Nephron (organoid): Measurements from ENCODE around the gene CPT1A.
A peak's percentile ranks its signal among the peaks of the same experiment; 100 is the strongest.

Experiments used
- H3K27ac Mint-ChIP-seq, 3 experiments: 2 replicates each; pipeline ENCODE4 v1.8.0; 2020; ENCODE audit warnings: mixed read lengths in 3 of 3, mild to moderate bottlenecking in 2 of 3, moderate library complexity in 1 of 3
- H3K27me3 Mint-ChIP-seq: 2 replicates; pipeline ENCODE4 v1.8.0; 2021; ENCODE audit warnings: low read depth, mild to moderate bottlenecking, moderate library complexity, mixed read lengths
- H3K36me3 Mint-ChIP-seq: 2 replicates; pipeline ENCODE4 v1.8.0; 2020; ENCODE audit warnings: low read depth, mixed read lengths
- H3K4me1 Mint-ChIP-seq: 2 replicates; pipeline ENCODE4 v1.8.0; 2020; ENCODE audit warnings: mixed read lengths
- H3K4me3 Mint-ChIP-seq, 3 experiments: 2 replicates each; pipeline ENCODE4 v1.8.0; 2020; ENCODE audit warnings: mild to moderate bottlenecking in 3 of 3, mixed read lengths in 3 of 3, moderate library complexity in 2 of 3
- H3K9me3 Mint-ChIP-seq: 2 replicates; pipeline ENCODE4 v1.8.0; 2020; ENCODE audit warnings: mixed read lengths
- TF ChIP-seq, protein P1 (sequence below), 3 experiments: fragments of 200-600 bp; sonication (generic); IDR thresholded peaks; one replicate each; pipeline ENCODE4 v1.5.0; 2021; ENCODE audit warnings: antibody characterized with exemption in 3 of 3; ENCODE audit not compliant: unreplicated experiment in 3 of 3

The CPT1A gene

DNA sequence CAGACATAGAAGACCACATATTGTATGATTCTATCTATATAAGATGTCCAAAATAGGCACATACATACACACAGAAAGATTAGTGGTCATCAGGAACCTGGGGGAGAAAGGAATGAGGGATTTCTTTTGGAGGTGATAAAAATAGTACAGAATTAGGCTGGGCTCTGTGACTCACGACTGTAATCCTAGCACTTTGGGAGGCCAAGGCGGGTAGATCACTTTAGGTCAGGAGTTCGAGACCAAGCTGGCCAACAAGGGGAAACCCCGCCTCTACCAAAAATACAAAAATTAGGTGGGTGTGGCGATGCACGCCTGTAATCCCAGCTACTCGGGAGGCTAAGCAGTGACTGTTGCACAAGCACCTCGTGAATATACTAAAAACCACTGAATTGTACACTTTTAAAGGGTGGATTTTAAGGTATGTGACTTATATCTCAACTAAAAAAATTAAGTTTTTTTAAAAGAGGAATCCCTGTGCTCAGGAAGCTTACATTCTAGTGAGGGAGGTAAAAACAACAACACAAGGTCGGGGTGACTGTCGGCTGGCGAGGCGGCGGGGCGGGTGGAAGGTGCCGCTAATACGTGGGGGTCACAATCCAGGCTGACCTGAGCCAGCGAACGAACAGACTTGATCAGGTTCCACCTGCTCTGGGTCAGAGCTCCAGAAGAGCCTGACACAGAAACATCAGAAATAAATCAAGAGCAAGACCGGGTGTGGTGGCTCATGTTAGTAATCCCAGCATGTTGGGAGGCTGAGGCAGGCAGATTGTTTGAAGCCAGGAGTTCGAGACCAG is 65.1 kb downstream of the CPT1A start:
- H3K9me3 Mint-ChIP-seq = no peaks in the 10 kb centered on the region
- TF ChIP-seq, protein P1, sequence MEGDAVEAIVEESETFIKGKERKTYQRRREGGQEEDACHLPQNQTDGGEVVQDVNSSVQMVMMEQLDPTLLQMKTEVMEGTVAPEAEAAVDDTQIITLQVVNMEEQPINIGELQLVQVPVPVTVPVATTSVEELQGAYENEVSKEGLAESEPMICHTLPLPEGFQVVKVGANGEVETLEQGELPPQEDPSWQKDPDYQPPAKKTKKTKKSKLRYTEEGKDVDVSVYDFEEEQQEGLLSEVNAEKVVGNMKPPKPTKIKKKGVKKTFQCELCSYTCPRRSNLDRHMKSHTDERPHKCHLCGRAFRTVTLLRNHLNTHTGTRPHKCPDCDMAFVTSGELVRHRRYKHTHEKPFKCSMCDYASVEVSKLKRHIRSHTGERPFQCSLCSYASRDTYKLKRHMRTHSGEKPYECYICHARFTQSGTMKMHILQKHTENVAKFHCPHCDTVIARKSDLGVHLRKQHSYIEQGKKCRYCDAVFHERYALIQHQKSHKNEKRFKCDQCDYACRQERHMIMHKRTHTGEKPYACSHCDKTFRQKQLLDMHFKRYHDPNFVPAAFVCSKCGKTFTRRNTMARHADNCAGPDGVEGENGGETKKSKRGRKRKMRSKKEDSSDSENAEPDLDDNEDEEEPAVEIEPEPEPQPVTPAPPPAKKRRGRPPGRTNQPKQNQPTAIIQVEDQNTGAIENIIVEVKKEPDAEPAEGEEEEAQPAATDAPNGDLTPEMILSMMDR (IDR thresholded peaks at IDR 0.05; ENCODE audit: unreplicated experiment in 3 of 3) = no peak

DNA sequence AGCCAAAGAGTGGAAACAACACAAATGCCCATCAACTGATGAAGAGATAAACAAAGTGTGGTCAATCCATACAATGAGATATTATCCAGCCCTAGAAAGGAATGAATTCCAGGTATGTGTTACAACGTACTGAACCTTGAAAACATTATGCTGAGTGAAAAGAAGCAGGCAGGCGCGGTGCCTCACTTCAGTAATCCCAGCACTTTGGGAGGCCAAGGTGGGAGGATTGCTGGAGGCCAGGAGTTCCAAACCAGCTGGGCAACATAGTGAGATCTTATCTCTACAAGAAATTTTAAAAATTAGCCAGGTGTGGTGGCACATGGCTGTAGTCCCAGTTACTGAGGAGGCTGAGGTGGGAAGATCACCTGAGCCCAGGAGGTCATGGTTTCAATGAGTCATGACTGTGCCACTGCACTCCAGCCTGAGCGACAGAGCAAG is 65.7 kb downstream of the CPT1A start:
- Mint-ChIP-seq H3K4me1 (peaks cover 9% of the 10 kb centered on the region), H3K27me3 (peaks cover 8% of the 10 kb centered on the region), H3K36me3 (peaks cover 73% of the 10 kb centered on the region), H3K27ac (peak overlapping the region in 1 of 3 experiments; percentile 49), H3K9me3 (no peaks in the 10 kb centered on the region), H3K4me3 (no peak overlapping the region)
- TF ChIP-seq, protein P1 (IDR thresholded peaks at IDR 0.05; ENCODE audit: unreplicated experiment in 3 of 3) = no peak

More for the DNA sequence above, 65.1 kb downstream of the CPT1A start:
- Mint-ChIP-seq H3K27ac (peak overlapping the region in 1 of 3 experiments; percentile 49), H3K4me3 (no peak overlapping the region), H3K27me3 (peaks cover 8% of the 10 kb centered on the region), H3K4me1 (peaks cover 9% of the 10 kb centered on the region), H3K36me3 (peaks cover 74% of the 10 kb centered on the region)

- peaks cover 8% of the 10 kb centered on the region for H3K27me3 Mint-ChIP-seq
- no peaks in the 10 kb centered on the region for H3K9me3 Mint-ChIP-seq
- peaks cover 74% of the 10 kb centered on the region for H3K36me3 Mint-ChIP-seq
- no peak overlapping the region for H3K4me3 Mint-ChIP-seq
- peaks cover 9% of the 10 kb centered on the region for H3K4me1 Mint-ChIP-seq
- TF ChIP-seq, protein P1 (IDR thresholded peaks at IDR 0.05; ENCODE audit: unreplicated experiment in 3 of 3) = no peak
- H3K27ac Mint-ChIP-seq = no peak overlapping the region
Measured at GRCh38 chr11:68774194-68774585, 67.5 kb downstream of the CPT1A start.

DNA sequence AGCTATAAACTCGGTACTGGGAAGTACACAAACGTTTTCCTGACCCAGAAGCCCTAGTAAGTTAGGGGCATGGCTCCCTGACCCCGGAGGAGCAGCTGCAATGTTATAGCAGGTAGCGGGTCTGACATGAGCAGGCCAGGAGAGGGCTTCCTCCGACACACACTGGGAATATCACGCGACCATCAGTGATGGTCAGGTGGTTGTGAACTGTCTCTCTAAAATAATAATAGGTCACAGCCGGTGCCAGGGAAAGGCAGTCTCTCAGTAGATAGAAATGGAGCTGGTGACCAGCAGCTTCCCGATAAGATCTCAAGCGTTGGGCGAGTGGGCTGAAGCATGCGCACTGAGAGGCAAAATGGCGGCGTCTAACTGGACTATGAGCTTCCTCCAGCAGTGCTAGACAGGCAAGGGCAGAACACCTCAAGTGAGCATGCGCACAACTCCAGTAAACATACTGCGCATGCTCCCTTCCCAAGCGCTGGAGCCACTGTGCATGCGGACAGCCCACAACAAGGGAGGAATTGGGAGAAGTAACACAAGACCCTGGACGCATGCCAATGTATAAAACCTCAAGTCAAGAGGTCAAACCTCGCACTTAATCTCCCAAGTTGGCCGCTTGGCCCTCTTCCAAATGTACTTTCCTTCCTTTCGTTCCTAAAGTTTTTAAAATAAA is 68.1 kb downstream of the CPT1A start:
- peaks cover 8% of the 10 kb centered on the region for H3K27me3 Mint-ChIP-seq
- TF ChIP-seq, protein P1 (IDR thresholded peaks at IDR 0.05; ENCODE audit: unreplicated experiment in 3 of 3) = no peak
- no peaks in the 10 kb centered on the region for H3K9me3 Mint-ChIP-seq

DNA sequence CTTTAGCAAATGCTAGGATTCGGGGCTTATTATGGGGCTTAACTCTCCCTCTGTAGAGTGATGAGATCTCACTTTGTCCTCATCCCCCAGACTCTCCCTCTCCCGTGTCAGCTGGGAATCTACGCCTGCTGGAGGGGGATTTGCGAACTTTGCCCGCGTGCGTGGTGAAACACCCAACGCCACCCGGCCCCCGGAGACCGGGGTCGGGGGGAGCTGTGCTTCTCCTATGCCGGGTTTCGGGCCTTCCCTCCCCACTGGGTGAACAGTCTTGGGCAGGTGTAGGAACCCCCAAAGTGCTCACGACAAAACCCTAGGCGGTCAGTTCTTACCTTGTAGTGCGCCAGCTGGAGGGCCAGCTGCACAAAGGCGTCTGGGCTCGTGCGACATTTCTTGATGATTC is 68.8 kb downstream of the CPT1A start:
- TF ChIP-seq, protein P1 (IDR thresholded peaks at IDR 0.05; ENCODE audit: unreplicated experiment in 3 of 3) = no peak
- Mint-ChIP-seq H3K36me3 (peaks cover 76% of the 10 kb centered on the region), H3K27ac (no peak overlapping the region), H3K9me3 (no peaks in the 10 kb centered on the region), H3K27me3 (peaks cover 6% of the 10 kb centered on the region), H3K4me3 (no peak overlapping the region), H3K4me1 (peaks cover 9% of the 10 kb centered on the region)

More for the DNA sequence above, 68.1 kb downstream of the CPT1A start:
- H3K27ac Mint-ChIP-seq = peak overlapping the region in 1 of 3 experiments; percentile 71
- peaks cover 9% of the 10 kb centered on the region for H3K4me1 Mint-ChIP-seq
- peaks cover 75% of the 10 kb centered on the region for H3K36me3 Mint-ChIP-seq
- H3K4me3 Mint-ChIP-seq = no peak overlapping the region
